ENCODE data around the gene SSTR3.

DNA sequence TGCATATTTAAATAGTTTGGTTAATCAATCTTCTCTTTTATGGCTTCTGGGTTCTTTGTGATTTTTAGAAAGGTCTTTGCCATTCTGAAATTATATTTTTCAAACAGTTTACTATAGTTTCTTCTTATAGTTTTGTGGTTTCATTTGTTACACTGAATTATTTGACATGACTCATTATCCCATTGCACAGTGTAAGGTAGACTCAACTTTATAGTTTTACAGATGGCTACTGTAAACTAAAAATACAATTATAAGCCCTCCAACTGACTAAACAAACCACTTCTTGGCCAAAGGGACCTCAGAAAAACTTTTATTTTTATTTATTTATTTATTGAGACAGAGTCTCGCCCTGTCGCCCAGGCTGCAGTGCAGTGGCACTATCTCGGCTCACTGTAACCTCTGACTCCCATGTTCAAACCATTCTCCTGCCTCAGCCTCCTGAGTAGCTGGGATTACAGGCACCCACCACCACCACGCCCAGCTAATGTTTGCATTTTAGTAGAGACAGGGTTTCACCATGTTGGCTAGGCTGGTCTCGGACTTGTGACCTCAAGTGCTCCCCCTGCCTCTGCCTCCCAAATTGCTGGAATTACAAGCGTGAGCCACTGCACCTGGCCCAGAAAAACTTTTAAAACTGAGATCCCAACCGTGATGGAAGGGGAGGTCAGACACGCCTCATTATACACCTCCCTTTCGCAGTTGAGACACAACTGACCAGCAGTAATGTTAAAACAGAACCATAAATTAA lies 45.9 kb upstream of the SSTR3 start:
- TF ChIP-seq, protein P1, sequence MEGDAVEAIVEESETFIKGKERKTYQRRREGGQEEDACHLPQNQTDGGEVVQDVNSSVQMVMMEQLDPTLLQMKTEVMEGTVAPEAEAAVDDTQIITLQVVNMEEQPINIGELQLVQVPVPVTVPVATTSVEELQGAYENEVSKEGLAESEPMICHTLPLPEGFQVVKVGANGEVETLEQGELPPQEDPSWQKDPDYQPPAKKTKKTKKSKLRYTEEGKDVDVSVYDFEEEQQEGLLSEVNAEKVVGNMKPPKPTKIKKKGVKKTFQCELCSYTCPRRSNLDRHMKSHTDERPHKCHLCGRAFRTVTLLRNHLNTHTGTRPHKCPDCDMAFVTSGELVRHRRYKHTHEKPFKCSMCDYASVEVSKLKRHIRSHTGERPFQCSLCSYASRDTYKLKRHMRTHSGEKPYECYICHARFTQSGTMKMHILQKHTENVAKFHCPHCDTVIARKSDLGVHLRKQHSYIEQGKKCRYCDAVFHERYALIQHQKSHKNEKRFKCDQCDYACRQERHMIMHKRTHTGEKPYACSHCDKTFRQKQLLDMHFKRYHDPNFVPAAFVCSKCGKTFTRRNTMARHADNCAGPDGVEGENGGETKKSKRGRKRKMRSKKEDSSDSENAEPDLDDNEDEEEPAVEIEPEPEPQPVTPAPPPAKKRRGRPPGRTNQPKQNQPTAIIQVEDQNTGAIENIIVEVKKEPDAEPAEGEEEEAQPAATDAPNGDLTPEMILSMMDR (conservative IDR thresholded peaks at IDR 0.05 in 1 of 2, IDR thresholded peaks at IDR 0.05 in 1 of 2; ENCODE audit: extremely low read depth in 1 of 2, insufficient read depth in 1 of 2, low read depth in 1 of 2, low read length in 2 of 2) = no peak
- TF ChIP-seq EZH2 (IDR thresholded peaks at IDR 0.05; ENCODE audit: borderline replicate concordance, low read length) = no peak
